ENCODE results near the gene ALDH1L2.

ALDH1L2 gene

GRCh38 chr12:104975587-104976343, 108.5 kb downstream of the ALDH1L2 start:
- no peak for DNase-seq

- DNase-seq, result no peak
Observed at GRCh38 chr12:104974626-104975290, 109.5 kb downstream of the ALDH1L2 start.

GRCh38 chr12:104973250-104973649, 111.0 kb downstream of the ALDH1L2 start:
- no peak for DNase-seq

GRCh38 chr12:104971306-104971705, 113.0 kb downstream of the ALDH1L2 start:
- no peak for DNase-seq

Data from stimulated activated CD4-positive, alpha-beta T cell treated with anti-CD3 and anti-CD28 coated beads, Interleukin-2, amount 100 ng/mL, for 48 hours (primary cell).